CD4-positive, alpha-beta T cell treated with Interleukin-1 beta for 1 hour (primary cell): ENCODE data around the gene KCNN3.

Source experiments
- DNase-seq, 2 donors: peaks; one replicate each; pipeline ENCODE4 v3.0.0-alpha.2; 2020 to 2022

The KCNN3 gene

DNA sequence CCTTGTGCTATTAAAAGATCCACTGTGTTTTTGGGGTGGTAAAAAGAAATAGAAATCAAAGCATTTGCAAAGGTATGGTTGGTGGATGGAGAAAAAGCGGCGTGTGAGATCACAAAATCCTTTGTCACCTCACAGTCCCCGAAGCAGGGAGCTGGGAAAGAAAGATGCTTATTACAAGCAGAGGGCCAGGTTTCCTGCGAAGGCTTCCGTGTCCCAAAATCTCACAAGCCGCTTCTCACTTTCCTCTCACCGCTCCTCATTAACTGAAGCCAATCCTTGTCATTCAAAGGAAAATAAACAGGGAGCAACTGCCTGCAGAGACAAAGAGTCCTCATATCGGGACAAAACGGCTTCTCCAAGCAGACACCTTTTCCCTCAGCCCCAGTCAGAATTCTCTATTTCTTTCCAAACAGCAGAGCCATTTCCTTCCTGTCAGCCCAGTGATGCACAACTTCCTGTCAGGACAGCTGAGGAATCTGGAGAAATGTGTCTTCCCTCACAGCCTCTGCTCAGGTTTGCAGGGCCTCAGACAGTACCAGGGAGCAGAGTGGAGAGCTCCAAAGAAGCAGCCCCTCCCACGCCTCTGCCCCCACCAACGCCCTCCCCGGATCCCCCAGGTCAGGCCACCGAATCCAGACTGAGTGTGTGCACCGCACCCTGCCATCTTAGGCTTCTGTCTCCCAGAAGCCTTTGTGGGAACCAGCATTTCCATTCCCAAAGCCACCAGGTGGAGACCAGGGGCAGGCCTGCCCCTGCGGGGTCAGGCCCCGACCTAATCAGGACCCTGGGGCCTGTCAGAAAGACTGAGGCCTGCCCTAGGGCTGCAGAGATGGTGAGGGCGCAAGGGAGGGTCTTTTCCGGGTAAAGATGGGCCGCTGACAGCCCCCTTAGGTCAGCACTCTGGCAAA is 29.6 kb downstream of the KCNN3 start:
- DNase-seq: no peak

- DNase-seq: no peak
Measured at GRCh38 chr1:154839691-154840090, 30.4 kb downstream of the KCNN3 start.

- no peak for DNase-seq
Measured at GRCh38 chr1:154838988-154839387, 31.1 kb downstream of the KCNN3 start.

GRCh38 chr1:154838461-154838860 is 31.6 kb downstream of the KCNN3 start:
- no peak for DNase-seq

DNA sequence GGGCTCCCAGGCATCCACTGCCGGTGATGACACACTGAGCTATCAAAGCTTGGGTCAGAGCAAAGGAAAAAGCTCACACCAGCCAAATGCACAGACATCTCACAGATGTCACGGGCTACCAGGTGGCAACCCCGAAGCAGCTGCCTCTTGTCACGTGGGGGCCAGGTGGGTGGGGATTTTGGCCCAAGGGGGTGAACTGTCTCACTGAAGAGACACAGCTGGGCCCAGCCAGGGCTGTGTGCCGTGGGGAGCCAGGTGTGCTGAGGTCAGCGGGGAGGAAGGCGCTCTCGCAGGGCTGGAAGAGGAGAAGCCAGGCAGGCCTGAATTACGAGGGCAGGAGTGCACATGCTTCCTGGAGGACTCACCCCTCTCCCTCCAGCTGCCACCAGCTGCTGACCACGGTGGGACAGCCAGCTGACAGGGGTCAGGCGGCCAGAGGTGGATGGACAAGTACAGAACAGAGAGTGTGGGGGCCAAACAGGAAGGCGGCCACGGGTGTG is 32.4 kb downstream of the KCNN3 start:
- peak in 1 of 2 donors; percentile 13 for DNase-seq

DNA sequence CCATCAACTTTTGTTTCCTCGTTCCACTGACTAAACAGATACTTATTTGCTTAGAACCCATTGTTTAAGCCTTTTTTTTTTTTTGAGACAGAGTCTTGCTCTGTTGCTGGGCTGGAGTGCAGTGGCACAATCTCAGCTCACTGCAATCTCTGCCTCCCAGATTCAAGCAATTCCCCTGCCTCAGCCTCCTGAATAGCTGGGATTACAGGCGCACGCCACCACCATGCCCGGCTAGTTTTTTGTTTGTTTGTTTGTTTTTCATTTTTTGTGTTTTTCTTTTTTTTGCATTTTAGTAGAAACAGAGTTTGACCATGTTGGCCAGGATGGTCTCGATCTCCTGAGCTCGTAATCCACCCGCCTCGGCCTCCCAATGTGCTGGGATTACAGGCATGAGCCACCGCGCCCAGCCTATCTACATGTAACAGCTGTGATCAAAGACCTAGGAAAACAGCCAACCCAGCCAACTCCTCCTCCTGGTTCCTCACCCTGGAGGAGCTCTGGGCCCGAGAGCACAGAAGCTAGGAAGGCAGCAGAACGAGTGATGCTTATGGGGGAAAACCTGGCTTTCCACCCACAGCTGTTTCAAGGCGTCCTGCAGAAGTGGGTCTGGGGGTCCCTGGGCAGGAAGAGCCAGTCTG is 32.9 kb downstream of the KCNN3 start:
- DNase-seq: no peak

DNA sequence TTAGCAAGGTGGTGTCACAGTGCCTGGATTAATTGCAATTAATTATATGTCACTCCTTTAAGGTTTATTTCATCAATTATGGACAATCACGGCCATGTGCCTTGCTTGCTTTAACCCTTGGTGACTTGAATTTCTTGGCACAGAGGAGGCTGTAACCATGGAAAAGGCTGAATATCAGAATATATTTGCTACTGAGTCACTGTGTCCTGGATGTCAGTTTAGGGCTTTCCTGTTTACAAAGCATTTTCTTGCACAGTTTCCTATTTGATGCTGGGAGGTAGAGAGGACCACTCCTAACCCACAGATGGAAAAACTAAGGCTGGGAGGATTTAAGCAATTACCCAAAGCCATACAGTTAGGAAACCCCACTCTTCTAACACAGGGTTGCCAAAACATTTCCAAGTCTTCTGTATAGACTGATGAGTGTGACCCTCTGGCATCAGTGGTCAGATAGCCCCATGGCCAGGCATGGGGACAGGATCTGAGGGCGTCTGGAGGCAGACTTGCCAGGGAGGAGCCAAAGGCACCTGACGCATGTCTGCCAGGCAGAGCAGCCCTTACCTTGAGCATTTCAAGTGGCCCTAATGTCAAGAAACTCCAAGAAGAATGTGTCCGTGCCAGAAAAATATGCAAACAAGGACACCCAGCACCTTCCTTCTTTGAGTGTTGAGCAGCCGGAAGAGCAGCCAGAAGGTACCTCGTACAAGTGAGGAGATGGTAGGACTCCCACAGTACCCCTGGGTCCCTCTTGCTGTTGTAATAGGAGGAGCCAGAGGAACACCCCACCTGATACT is 34.4 kb downstream of the KCNN3 start:
- DNase-seq: no peak

DNA sequence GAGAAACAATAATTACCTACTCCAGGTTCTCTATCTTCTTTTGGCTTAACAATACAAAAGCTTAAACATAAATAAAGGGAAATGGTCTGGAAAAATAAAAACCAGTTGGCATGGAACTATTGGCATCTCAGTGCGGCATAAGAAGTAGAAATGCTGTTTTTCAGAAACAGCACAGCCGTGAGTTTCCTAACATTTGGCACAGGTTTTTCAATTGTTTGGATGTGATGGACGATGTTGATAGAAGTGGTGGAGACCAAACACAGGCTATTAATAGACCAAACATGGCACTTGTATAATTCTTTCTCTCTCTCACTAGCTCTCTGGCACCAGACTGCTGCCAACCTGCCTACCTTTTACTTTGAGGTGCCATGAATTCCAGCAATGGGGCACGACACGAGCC is 36.2 kb downstream of the KCNN3 start:
- DNase-seq: no peak

DNA sequence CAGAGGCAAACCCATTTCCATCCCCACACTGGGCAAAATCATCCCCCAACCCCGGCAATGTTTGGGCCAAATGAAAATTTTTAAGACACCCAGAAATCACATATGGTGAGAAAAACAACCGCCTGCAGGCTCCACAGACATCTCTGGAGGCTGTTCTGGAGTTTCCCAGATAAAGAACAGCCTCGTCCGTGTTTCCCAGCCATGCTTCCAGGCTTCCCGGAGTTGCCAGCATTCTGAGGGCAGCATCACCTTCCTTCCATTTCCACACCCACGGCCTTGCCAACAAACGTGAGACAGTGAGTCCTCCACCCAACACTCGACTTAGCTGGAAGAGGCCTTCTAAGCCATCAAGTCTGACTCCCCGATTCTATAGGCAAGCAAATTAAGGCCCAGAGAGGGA is 36.9 kb downstream of the KCNN3 start:
- no peak for DNase-seq

GRCh38 chr1:154832384-154832783 is 37.7 kb downstream of the KCNN3 start:
- DNase-seq: no peak

- no peak for DNase-seq
Measured at GRCh38 chr1:154831462-154831861, 38.6 kb downstream of the KCNN3 start.

GRCh38 chr1:154829062-154829461 is 41.0 kb downstream of the KCNN3 start:
- no peak for DNase-seq

DNA sequence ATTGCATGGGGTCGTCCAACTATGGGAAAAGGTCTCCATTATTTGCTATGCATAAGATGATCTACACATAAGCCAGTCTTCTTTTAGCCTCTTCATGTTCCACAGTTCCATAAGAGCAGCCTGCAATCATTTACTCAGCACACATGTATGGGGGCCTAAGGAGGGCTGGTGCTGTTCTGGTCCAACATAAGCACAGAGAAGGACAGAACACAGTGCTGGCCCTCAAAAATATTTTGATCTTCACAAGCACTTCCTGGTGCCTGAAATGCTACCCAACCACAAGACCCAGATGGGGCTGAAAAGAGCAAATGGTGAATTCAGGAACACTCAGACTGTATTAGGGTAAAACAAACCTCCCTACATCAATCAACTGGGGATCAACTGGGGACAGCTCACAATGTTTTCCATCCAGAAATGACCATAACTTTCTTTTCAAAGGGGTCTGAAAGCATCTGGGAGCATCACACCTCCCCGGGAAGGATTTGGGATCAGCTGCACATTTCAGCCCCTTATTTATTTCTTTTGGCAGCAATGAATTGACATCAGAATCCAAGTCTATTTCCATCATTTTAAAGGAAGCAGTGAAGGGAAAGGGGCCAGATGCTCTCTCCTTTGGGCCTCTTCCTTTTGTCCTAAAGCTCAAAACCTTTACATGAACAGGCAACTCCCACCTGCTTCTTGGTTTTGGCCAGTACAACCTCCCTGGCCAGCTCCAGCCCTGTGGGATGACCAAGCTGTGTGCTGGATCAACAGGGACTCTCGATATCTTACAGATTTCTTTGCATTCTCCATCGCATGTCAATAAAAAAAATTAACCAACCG is 45.7 kb downstream of the KCNN3 start:
- no peak for DNase-seq

DNA sequence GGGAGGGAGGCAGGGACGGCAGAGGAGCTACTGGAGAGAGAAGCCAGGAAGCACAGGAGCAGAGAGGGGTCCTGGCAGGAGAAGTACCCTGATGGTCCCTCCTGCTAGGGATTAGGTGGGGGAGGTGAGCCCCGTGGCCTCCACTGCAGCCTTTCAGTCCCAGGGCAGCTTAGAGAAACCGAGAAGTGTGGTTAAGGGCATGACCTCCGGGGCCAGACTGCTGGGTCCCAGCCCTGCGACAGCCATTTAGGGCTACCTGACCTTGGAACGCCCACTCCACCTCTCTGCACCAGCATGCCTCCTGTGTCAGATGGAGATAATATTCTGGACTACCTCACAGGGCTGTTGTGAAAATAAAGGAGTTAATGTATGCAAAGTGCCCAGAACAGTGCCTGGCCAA is 47.4 kb downstream of the KCNN3 start:
- no peak for DNase-seq

- no peak for DNase-seq
Measured at GRCh38 chr1:154822233-154822632, 47.8 kb downstream of the KCNN3 start.

GRCh38 chr1:154821083-154821482 is 49.0 kb downstream of the KCNN3 start:
- DNase-seq: no peak

DNA sequence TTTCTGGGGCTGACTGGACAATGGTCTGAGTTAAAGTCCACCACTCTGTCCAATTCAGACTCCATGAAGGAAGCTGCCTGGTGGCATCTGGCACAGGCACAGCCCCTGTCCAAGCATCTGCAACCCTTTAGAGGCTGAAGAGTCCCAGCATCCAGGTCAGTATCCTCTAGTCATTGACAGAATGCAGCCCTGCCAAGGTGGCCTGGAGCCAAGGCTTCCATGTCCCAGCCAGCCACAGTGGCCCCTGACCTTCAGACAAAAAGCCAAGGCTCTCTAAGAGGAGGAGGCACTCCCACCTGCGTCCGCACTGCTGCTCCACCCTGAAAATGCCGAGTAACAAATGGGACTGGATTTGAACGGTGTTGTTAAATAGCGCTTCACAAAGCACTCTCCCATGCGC is 49.4 kb downstream of the KCNN3 start:
- no peak for DNase-seq

DNA sequence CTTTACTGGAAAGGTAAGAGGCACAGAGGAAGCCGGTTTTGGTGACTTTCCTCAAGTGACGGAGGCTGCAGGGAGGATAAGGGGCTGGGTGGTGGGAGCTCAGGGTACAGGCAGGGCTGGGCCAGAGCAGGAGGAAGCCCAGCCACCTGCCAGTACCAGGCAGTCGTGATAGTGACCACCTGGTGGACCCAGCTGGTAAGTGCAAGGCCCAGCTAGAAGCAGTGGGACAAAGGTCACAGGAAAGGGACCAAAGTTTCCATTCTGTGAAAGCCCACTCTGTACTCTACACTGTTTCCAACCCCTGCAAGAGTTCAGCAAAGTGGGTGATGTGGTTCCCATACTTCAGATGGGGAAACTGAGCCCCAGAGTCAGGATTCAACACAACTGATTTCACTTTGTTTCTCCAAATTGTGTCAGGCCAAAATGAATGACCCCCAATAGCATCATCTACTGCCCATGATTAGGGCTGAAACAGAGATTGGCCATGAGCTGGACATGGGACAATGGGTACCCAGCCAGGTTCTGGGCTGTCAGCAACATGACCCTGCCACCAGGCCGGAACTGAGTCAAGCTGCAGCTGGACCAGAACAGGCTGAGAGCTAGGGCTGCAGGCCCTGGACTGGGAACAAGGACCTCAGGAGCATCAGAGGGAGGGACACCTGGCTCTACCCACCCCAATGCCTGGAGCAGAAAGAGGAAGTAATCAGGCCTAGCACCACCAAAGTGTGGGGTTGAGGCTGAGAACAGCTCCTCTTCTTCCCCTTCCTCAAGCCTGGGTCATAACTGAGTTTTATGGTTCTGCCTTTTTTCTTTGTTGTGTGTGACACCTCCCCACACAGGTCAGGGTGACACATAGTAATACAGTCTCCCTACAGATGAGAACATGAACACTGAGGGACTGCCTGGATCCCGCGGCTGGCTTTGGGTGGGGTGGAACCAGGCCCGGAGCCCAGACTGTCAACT is 50.2 kb downstream of the KCNN3 start:
- DNase-seq: peak; percentile 6 to 19

- DNase-seq: no peak
Measured at GRCh38 chr1:154818911-154819310, 51.2 kb downstream of the KCNN3 start.

- DNase-seq: no peak
Measured at GRCh38 chr1:154816937-154817336, 53.1 kb downstream of the KCNN3 start.

GRCh38 chr1:154816369-154816768 is 53.7 kb downstream of the KCNN3 start:
- no peak for DNase-seq
